Activated CD4-positive, alpha-beta T cell treated with anti-CD3 and anti-CD28 coated beads for 36 hours (primary cell): Measurements from ENCODE around the gene GARIN5A. TPM values are rescaled to one million over a fixed set of nuclear protein-coding genes. Genes with fewer than 3 reads are reported as not detected.
"Not testable (repeated sequence)": the region's sequence is repeated elsewhere in the genome, so short reads cannot be mapped to it uniquely, and the experiment has no call there.

Source experiments
- ATAC-seq: fragments of 200-7000 bp; cut with Tn5 transposase; one replicate; pipeline ENCODE4 v1.10.0; 2021; ENCODE audit warnings: mild to moderate bottlenecking, moderate library complexity
- CTCF ChIA-PET: fragments of 350-600 bp; sonication (Branson Sonifier 250); formaldehyde crosslinking; loops from one replicate; lab custom pipeline; 2021; ENCODE audit warnings: antibody characterized with exemption; lab: Charles Lee
- POLR2A ChIA-PET: fragments of 350-600 bp; sonication (Branson Sonifier 250); formaldehyde crosslinking; loops from one replicate; lab custom pipeline; 2021; ENCODE audit warnings: antibody characterized with exemption, inconsistent platforms; lab: Charles Lee
- DNase-seq: peaks from one replicate; pipeline ENCODE4 v3.0.0-alpha.2; 2020
- H3K27ac Mint-ChIP-seq: one replicate; pipeline ENCODE4 v1.8.0; 2021; ENCODE audit warnings: mixed read lengths
- H3K27me3 Mint-ChIP-seq: one replicate; pipeline ENCODE4 v1.8.0; 2021; ENCODE audit warnings: mixed read lengths
- H3K36me3 Mint-ChIP-seq: one replicate; pipeline ENCODE4 v1.8.0; 2021; ENCODE audit warnings: low read depth, mixed read lengths
- H3K4me1 Mint-ChIP-seq: one replicate; pipeline ENCODE4 v1.8.0; 2021; ENCODE audit warnings: mixed read lengths
- H3K4me3 Mint-ChIP-seq: one replicate; pipeline ENCODE4 v1.8.0; 2021; ENCODE audit warnings: mild to moderate bottlenecking, moderate library complexity, mixed read lengths
- H3K9me3 Mint-ChIP-seq: one replicate; pipeline ENCODE4 v1.8.0; 2021; ENCODE audit warnings: low read depth, mixed read lengths
- intact Hi-C, 2 experiments: fragments of 100-400 bp; cut with DNase I in 1 of 2; cut with micrococcal nuclease in 1 of 2; formaldehyde crosslinking; loops; one replicate each; pipeline versions ENCODE4 v1.14.2 to v1.15.1; 2022 to 2024; cut with DNase I, micrococcal nuclease
- total RNA-seq, 2 experiments: library from RNA; stranded (reverse); gene quantifications; one replicate each; pipeline ENCODE4 v1.2.3, GENCODE V29; 2021

GARIN5A gene
- total RNA-seq, 2 experiments from 2014 or later = 0.48 to 0.58 TPM

DNA sequence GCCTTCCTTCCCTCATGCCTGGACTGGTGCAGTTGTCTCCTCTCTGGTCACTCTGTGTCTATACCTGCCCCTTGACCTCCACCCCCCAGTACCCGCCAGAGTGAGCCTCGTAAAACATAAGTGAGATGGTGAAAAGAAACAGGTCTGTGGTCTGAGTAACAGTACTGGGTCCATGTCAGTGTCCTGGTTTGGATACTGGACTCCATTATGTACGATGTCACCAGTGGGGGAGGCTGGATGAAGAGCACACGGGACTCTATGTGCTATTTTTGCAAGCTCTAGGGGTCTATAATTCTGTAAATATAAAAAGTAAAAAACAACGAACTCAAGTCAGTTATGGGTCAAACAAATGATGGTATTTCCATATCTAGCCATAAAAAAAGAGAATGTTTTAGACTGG, 29.6 kb downstream of the GARIN5A start:
- H3K4me1 Mint-ChIP-seq = no peaks in the 10 kb centered on the region
- intact Hi-C loops = no loop called here
- no peaks in the 10 kb centered on the region for H3K9me3 Mint-ChIP-seq
- no peak overlapping the region for H3K4me3 Mint-ChIP-seq
- ChIA-PET CTCF (no interaction called here), POLR2A (interaction anchor here (0.7 kb wide), 1 partner anchor 61 kb away, joined by 3 read pairs; no protein-coding TSS in a partner anchor)
- peaks cover 9% of the 10 kb centered on the region for H3K27me3 Mint-ChIP-seq
- H3K27ac Mint-ChIP-seq = no peak overlapping the region
- ATAC-seq = no peak
- no peak for DNase-seq
- no peaks in the 10 kb centered on the region for H3K36me3 Mint-ChIP-seq

DNA sequence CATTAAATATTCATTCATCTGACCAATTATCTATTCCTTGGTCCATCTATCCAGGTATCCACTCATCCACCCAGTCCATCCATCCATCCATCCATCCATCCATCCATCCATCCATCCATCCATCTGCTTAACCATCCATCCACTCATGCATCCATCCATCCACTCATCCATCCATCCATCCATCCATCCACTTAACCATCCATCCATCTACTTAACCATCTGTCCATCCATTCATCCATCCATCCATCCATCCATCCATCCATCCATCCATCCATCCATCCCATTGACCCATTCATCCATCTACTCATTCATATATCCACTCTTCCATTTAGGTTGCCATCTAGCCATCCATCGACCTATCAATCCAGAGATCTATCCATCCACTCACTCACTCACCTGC, 32.6 kb downstream of the GARIN5A start:
- H3K4me3 Mint-ChIP-seq = no peak overlapping the region
- peaks cover 11% of the 10 kb centered on the region for H3K27me3 Mint-ChIP-seq
- no peak overlapping the region for H3K27ac Mint-ChIP-seq
- intact Hi-C loops = no loop called here
- no peaks in the 10 kb centered on the region for H3K4me1 Mint-ChIP-seq
- H3K9me3 Mint-ChIP-seq = no peaks in the 10 kb centered on the region
- no peaks in the 10 kb centered on the region for H3K36me3 Mint-ChIP-seq
- no peak for DNase-seq
- no peak for ATAC-seq
- CTCF ChIA-PET = interaction anchor here (0.6 kb wide), 1 partner anchor 25 kb away, joined by 3 read pairs; no protein-coding TSS in a partner anchor
- POLR2A ChIA-PET = no interaction called here

GRCh38 chr19:50439130-50439529, 37.5 kb downstream of the GARIN5A start:
- H3K27ac Mint-ChIP-seq, CTCF ChIA-PET, ATAC-seq, H3K36me3 Mint-ChIP-seq, intact Hi-C loops, H3K4me1 Mint-ChIP-seq, H3K9me3 Mint-ChIP-seq, DNase-seq, H3K27me3 Mint-ChIP-seq, POLR2A ChIA-PET, H3K4me3 Mint-ChIP-seq: not testable (repeated sequence)

DNA sequence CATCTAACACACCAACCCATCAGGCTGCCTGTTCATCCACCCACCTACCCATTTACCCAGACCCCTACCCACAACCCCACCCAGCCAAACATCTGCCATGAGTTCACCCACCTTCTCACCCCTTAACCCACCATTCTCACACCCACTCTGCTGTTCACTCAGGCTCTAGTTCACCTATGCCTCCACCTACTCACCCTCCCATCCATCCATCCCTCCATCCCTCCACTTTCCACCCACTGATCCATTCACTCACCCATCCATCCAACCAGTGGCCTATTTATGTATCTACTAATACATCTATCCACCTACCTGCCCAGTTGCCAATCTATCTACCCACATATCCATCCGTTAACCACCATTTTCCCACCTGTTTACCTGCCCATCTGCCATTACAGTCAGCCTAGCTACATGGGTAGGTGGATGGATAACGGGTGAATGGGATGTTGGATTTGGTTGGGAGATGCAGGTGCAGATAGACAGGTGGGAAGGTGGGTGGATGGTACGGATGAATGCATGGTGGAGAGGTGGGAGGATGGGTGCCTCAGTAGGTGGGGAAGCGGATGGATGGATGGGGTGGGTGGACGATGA, 38.7 kb downstream of the GARIN5A start:
- H3K27me3 Mint-ChIP-seq = peaks cover 8% of the 10 kb centered on the region
- no peak overlapping the region for H3K27ac Mint-ChIP-seq
- POLR2A ChIA-PET = no interaction called here
- ATAC-seq (no peak), DNase-seq (no peak)
- intact Hi-C loops = no loop called here
- H3K9me3 Mint-ChIP-seq = no peaks in the 10 kb centered on the region
- no peaks in the 10 kb centered on the region for H3K36me3 Mint-ChIP-seq
- no peaks in the 10 kb centered on the region for H3K4me1 Mint-ChIP-seq
- CTCF ChIA-PET = interaction anchor here (0.6 kb wide), 1 partner anchor 46 kb away, joined by 3 read pairs; no protein-coding TSS in a partner anchor
- no peak overlapping the region for H3K4me3 Mint-ChIP-seq

DNA sequence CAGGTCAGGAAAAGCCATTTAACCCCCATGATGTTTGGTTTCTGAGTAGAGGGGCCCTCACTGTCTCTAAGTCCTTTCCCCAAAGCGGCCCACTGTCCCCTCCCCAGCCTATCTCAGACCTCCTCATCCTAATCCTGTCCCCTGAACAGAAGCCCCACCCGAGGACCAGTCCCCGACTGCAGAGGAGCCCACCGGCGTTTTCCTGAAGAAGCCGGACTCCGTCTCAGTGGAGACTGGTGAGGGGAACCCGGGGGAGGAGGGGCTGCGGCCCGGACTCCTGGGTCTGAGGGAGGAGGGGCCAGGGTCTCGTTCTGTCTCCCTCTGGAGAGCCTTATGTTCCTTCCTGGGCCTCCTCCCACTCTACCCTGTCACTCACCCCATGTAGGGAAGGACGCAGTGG, 41.0 kb downstream of the GARIN5A start:
- H3K4me3 Mint-ChIP-seq = no peak overlapping the region
- POLR2A ChIA-PET = no interaction called here
- CTCF ChIA-PET = no interaction called here
- ATAC-seq = no peak
- H3K27ac Mint-ChIP-seq = no peak overlapping the region
- H3K9me3 Mint-ChIP-seq = no peaks in the 10 kb centered on the region
- no peak for DNase-seq
- peaks cover 11% of the 10 kb centered on the region for H3K4me1 Mint-ChIP-seq
- intact Hi-C loops = no loop called here
- peaks cover 10% of the 10 kb centered on the region for H3K27me3 Mint-ChIP-seq
- H3K36me3 Mint-ChIP-seq = no peaks in the 10 kb centered on the region

GRCh38 chr19:50435221-50435620, 41.4 kb downstream of the GARIN5A start:
- H3K4me3 Mint-ChIP-seq = no peak overlapping the region
- ChIA-PET POLR2A (no interaction called here), CTCF (no interaction called here)
- H3K27me3 Mint-ChIP-seq = peaks cover 10% of the 10 kb centered on the region
- H3K36me3 Mint-ChIP-seq = no peaks in the 10 kb centered on the region
- H3K27ac Mint-ChIP-seq = no peak overlapping the region
- DNase-seq (no peak), ATAC-seq (no peak)
- no peaks in the 10 kb centered on the region for H3K9me3 Mint-ChIP-seq
- intact Hi-C loops = no loop called here
- peaks cover 11% of the 10 kb centered on the region for H3K4me1 Mint-ChIP-seq

DNA sequence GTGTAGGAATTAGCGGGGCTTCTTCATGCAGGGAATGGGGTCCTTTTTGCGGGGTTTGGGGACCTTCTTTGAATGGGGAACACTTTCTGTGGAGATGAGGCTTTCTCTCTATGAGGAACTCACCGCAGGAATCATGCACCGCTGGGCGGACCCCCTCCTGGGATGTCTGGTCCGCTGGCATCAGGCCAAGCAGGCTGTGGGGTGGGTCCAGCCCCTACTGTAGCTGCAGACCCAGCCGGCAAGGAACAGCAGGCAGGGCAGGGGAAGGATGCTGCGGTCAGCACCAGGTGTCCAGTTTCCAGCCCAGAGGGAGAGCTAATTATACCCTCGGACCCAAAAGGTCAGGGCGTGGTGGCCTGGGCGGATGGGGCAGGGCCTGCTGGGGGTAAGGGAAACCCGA, 42.1 kb downstream of the GARIN5A start:
- no peak overlapping the region for H3K4me3 Mint-ChIP-seq
- H3K9me3 Mint-ChIP-seq = no peaks in the 10 kb centered on the region
- no peaks in the 10 kb centered on the region for H3K36me3 Mint-ChIP-seq
- intact Hi-C loops = no loop called here
- H3K27me3 Mint-ChIP-seq = peaks cover 6% of the 10 kb centered on the region
- CTCF ChIA-PET = no interaction called here
- POLR2A ChIA-PET = no interaction called here
- no peak for DNase-seq
- no peak for ATAC-seq
- H3K27ac Mint-ChIP-seq = no peak overlapping the region
- H3K4me1 Mint-ChIP-seq = peaks cover 11% of the 10 kb centered on the region

DNA sequence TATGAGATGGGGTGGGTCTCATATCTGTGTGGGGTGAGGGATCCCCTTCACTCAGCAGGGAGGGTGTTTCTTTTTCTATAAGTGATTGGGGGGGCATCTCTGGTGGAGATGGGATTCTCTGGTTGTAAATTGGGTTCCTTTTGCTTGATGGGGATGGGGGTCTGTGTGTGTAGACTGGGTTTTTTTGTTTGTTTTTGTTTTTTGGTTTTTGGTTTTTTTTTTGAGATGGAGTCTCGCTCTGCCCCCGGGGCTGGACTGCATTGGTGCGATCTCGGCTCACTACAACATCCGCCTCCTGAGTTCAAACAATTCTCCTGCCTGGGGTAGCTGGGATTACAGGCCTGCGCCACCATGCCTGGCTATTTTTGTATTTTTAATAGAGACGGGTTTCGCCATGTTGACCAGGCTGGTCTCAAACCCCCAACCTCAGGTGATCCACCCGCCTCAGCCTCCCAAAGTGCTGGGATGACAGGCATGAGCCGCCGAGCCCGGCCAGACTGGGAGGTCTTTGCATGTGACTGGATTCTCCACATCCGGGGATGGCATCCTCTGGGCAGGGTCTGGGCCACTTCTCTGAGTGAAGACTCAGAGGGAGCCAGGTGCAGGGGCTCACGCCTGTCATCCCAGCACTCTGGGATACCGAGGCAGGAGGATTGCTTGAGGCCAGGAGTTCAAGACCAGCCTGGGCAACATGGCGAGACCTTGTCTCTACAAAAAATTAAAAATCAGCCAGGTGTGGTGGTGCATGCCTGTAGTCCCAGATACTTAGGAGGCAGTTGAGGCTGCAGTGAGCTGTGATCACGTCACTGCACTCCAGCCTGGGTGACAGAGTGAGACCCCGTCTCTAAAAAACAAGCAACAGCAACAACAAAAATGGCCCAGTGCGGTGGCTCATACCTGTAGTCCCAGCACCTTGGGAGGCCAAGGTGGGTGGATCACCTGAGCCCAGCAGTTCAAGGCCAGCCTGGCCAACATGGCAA, 43.2 kb downstream of the GARIN5A start:
- CTCF ChIA-PET = no interaction called here

DNA sequence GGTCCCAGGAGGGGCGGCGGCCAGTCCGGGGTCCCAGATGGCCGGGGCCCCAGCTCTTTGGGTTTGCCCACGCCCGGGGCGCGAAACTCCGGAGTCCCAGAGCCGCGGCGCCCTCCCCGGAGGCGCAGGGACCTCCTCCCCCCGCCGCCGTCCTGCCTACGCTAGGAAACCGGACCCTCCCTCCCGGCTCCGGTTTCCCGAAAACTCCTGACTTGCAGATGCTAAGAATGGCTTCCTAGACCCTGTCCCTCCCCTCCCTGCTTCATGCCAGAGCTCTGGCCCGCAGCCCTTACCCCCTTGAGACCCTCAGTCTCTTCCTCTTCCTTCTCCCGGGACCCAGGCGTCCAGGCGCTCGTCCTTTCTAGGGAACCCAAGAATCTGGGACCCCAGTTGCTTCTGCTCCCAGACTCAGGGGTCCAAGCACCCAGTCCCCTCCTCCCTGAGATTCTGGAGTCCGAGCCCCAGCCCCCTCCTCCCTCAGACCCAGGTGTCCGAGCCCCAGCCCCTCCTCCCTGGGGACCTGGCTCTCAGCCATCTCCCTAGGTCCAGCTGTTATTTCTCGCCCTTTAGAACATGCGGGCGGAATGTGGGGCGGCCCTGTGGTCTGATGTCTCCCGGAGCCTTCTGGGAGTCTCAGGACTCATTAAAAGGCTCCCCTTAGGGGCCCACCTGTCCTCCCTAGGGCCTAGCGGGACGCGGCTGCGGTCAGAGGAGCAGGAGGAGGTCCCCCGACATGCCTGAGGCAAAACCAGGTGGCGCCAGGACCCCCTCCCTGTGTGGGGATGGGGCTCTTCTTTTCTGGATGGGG, 44.2 kb downstream of the GARIN5A start, which contains the start of gene MYBPC2:
TSS of gene MYBPC2 (plus strand) at position 672 of the 808 bp plus-strand sequence. CDS start at position 734, 62 bp downstream.
- ChIA-PET POLR2A (interaction anchor here (0.7 kb wide), 1 partner anchor 157 kb away, joined by 4 read pairs; no protein-coding TSS in a partner anchor), CTCF (no interaction called here)
- peaks cover 15% of the 10 kb centered on the region for H3K4me1 Mint-ChIP-seq
- peak within 1 kb of the TSS; percentile 93 for H3K27ac Mint-ChIP-seq
- DNase-seq = no peak
- peaks cover 6% of the 10 kb centered on the region for H3K27me3 Mint-ChIP-seq
- no peaks in the 10 kb centered on the region for H3K9me3 Mint-ChIP-seq
- no peaks in the 10 kb centered on the region for H3K36me3 Mint-ChIP-seq
- intact Hi-C loops = no loop called here
- no peak for ATAC-seq
- peak within 1 kb of the TSS; percentile 72 for H3K4me3 Mint-ChIP-seq

More for the DNA sequence above, 43.2 kb downstream of the GARIN5A start:
- Mint-ChIP-seq H3K9me3 (no peaks in the 10 kb centered on the region), H3K27me3 (peaks cover 6% of the 10 kb centered on the region), H3K27ac (no peak overlapping the region), H3K4me1 (peaks cover 15% of the 10 kb centered on the region), H3K36me3 (no peaks in the 10 kb centered on the region), H3K4me3 (no peak overlapping the region)
- DNase-seq = no peak
- POLR2A ChIA-PET = no interaction called here
- no peak for ATAC-seq
- intact Hi-C loops = no loop called here

DNA sequence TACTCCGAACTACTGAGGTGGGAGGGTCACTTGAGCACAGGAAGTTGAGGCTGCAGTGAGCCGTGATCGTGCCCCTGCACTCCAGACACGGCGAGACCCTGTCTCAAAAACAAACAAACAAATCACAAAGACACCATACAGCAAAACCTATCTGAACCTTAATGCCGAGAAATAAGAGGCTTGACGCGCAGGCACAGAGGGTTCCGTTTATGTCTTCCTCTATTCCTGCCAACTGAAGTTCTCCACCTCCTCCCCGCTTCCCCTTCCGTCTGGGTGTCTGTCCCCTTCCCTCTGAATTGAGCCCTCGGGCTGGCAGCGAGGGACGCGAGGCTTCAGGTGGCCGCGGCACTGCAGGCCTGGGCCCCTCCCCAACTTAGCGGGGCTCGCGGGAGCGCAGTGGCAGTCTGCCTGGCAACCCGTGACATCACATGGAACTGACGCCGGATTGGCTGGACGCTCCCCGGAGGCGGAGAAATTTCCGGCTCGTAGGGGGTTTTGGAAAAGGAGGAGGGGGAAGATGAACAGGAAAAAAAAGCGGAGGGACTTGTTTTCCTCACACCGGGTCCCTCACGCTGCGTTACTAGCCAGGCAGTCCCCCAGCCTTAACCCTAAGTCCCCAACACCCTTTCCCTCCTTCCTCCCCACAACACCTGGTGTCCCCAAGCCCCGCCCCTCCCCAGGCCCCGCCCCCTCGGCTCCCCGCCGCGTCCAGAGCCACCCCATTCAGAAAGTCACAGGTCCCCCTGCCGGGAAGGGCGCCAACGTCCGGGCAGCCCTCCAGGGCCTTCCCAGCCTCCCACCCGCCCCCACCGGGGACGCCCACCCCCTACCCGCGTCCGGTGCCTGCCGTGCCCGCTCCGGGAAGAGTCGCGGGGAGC, 45.1 kb downstream of the GARIN5A start:
- DNase-seq (peak; percentile 92), ATAC-seq (peak; percentile 95)
- H3K4me3 Mint-ChIP-seq = peak overlapping the region; percentile 72
- ChIA-PET CTCF (no interaction called here), POLR2A (interaction anchor here (0.7 kb wide), 1 partner anchor 158 kb away, joined by 4 read pairs; no protein-coding TSS in a partner anchor)
- H3K27me3 Mint-ChIP-seq = peaks cover 6% of the 10 kb centered on the region
- peak overlapping the region; percentile 93 for H3K27ac Mint-ChIP-seq
- H3K36me3 Mint-ChIP-seq = no peaks in the 10 kb centered on the region
- peaks cover 15% of the 10 kb centered on the region for H3K4me1 Mint-ChIP-seq
- intact Hi-C loops = loop anchor here in 1 of 2 experiments (1.0 kb wide), 5 partner anchors 45 to 80 kb away; partner anchors contain the start of genes EMC10, GARIN5A, JOSD2 and NR1H2
- H3K9me3 Mint-ChIP-seq = no peaks in the 10 kb centered on the region
